ENCODE measurements around the gene PCP4.

The PCP4 gene

DNA sequence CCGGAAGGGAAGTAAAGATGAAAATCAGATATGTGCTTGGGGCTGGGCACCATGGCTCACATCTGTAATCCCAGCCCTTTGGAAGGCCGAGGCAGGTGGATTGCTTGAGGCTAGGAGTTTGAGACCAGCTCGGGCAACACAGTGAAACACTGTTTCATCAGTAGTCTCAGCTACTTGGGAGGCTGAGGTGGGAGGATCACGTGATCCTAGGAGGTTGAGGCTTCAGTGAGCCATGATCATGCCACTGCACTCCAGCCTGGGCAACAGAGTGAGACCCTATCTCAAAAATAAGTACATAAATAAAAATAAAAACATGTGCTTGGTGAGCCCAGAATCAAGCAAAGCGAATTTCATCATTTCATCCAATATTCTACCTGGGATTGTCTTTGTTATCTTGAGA, 23.3 kb upstream of the PCP4 start:
- Histone ChIP-seq H3K9ac (ENCODE audit: low read depth, low read length) (no peak overlapping the region), H3K9me3 (ENCODE audit: insufficient read depth, low read length, severe bottlenecking) (no peaks in the 10 kb centered on the region), H3K79me2 (ENCODE audit: insufficient read depth, low read length) (no peaks in the 10 kb centered on the region), H2AFZ (ENCODE audit: low read depth, low read length) (no peak overlapping the region), H3K27me3 (ENCODE audit: insufficient read depth, low read length, poor library complexity) (peaks cover 4% of the 10 kb centered on the region), H4K20me1 (ENCODE audit: insufficient read depth, low read length) (no peaks in the 10 kb centered on the region), H3K27ac (ENCODE audit: low read length) (no peak overlapping the region), H3K36me3 (ENCODE audit: insufficient read depth, low read length) (no peaks in the 10 kb centered on the region), H3K4me3 (ENCODE audit: low read depth in 1 of 2, low read length in 2 of 2) (no peak overlapping the region), H3K4me2 (ENCODE audit: insufficient read depth, low read length) (no peak overlapping the region), H3K4me1 (ENCODE audit: insufficient read depth, low read length) (no peaks in the 10 kb centered on the region)
- DNase-seq (no peak), ATAC-seq (ENCODE audit: insufficient read depth, low read depth) (no peak)
- TF ChIP-seq EZH2 (IDR thresholded peaks at IDR 0.05; ENCODE audit: borderline replicate concordance, low read depth, low read length, severe bottlenecking): no peak
- TF ChIP-seq, protein P1, sequence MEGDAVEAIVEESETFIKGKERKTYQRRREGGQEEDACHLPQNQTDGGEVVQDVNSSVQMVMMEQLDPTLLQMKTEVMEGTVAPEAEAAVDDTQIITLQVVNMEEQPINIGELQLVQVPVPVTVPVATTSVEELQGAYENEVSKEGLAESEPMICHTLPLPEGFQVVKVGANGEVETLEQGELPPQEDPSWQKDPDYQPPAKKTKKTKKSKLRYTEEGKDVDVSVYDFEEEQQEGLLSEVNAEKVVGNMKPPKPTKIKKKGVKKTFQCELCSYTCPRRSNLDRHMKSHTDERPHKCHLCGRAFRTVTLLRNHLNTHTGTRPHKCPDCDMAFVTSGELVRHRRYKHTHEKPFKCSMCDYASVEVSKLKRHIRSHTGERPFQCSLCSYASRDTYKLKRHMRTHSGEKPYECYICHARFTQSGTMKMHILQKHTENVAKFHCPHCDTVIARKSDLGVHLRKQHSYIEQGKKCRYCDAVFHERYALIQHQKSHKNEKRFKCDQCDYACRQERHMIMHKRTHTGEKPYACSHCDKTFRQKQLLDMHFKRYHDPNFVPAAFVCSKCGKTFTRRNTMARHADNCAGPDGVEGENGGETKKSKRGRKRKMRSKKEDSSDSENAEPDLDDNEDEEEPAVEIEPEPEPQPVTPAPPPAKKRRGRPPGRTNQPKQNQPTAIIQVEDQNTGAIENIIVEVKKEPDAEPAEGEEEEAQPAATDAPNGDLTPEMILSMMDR (IDR thresholded peaks at IDR 0.05; ENCODE audit: borderline replicate concordance, extremely low read depth, low read length, poor library complexity, severe bottlenecking): no peak

DNA sequence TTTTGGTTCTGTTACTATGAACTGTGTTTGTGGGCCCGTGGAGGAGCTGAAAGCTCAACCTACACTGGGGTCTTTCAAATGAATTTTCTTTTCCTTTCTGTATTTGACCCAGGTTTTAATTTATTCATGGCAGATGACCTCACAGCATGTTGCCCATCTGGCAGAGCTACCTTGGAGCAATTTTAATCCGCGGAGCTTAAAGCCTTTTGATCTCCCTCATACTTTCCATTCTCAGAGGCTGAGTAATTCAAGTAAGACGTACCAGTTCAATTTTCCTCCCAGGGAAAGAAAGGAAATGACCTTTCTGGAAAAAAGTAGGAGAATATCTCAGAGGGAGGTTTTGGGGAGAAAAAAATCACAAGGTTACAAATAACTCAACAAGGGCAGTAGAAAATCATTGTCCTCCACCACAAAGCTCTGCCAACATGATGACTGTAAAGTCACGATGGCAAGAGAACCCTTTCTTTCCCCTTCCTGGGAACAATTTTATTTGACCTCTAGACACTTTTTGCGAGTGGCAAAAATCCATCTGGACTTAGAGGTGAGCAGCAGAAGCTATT, 21.6 kb upstream of the PCP4 start:
- ATAC-seq (ENCODE audit: insufficient read depth, low read depth): no peak
- no peak for DNase-seq

DNA sequence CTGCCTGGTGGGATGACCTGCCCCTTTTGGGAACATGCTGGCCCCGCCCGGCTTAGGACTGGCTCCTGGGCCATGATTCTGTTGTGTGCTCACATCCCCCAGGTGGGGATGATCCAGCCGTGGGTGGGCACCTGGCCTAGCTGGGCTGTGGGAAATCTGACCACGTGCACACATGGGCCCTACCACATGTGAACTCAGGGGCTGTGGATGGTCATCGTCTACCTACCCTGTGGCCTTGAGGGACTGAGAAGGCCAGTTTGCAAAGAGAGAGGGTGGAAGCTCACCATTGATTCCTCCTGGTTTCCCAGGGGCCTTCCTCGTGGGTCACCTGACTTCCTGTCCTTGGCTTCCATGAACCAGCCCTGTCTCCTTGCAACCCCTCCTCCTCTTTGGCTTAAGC, 19.4 kb upstream of the PCP4 start:
- Histone ChIP-seq H3K79me2 (ENCODE audit: insufficient read depth, low read length) (no peaks in the 10 kb centered on the region), H3K27me3 (ENCODE audit: insufficient read depth, low read length, poor library complexity) (no peaks in the 10 kb centered on the region), H3K4me3 (ENCODE audit: low read depth in 1 of 2, low read length in 2 of 2) (no peak overlapping the region), H3K36me3 (ENCODE audit: insufficient read depth, low read length) (no peaks in the 10 kb centered on the region), H3K27ac (ENCODE audit: low read length) (no peak overlapping the region), H3K4me2 (ENCODE audit: insufficient read depth, low read length) (no peak overlapping the region), H3K4me1 (ENCODE audit: insufficient read depth, low read length) (no peaks in the 10 kb centered on the region), H4K20me1 (ENCODE audit: insufficient read depth, low read length) (no peaks in the 10 kb centered on the region), H3K9ac (ENCODE audit: low read depth, low read length) (no peak overlapping the region), H3K9me3 (ENCODE audit: insufficient read depth, low read length, severe bottlenecking) (no peaks in the 10 kb centered on the region), H2AFZ (ENCODE audit: low read depth, low read length) (no peak overlapping the region)
- TF ChIP-seq EZH2 (IDR thresholded peaks at IDR 0.05; ENCODE audit: borderline replicate concordance, low read depth, low read length, severe bottlenecking): no peak
- TF ChIP-seq, protein P1 (IDR thresholded peaks at IDR 0.05; ENCODE audit: borderline replicate concordance, extremely low read depth, low read length, poor library complexity, severe bottlenecking): no peak
- ATAC-seq (ENCODE audit: insufficient read depth, low read depth) (no peak), DNase-seq (no peak)

More for the DNA sequence above, 21.6 kb upstream of the PCP4 start:
- H3K4me2 ChIP-seq (ENCODE audit: insufficient read depth, low read length): no peak overlapping the region
- H3K36me3 ChIP-seq (ENCODE audit: insufficient read depth, low read length): no peaks in the 10 kb centered on the region
- H3K9me3 ChIP-seq (ENCODE audit: insufficient read depth, low read length, severe bottlenecking): no peaks in the 10 kb centered on the region
- no peak for TF ChIP-seq EZH2 (IDR thresholded peaks at IDR 0.05; ENCODE audit: borderline replicate concordance, low read depth, low read length, severe bottlenecking)
- TF ChIP-seq, protein P1 (IDR thresholded peaks at IDR 0.05; ENCODE audit: borderline replicate concordance, extremely low read depth, low read length, poor library complexity, severe bottlenecking): no peak
- no peaks in the 10 kb centered on the region for H3K4me1 ChIP-seq (ENCODE audit: insufficient read depth, low read length)
- H3K27me3 ChIP-seq (ENCODE audit: insufficient read depth, low read length, poor library complexity): no peaks in the 10 kb centered on the region
- no peak overlapping the region for H3K27ac ChIP-seq (ENCODE audit: low read length)
- no peaks in the 10 kb centered on the region for H3K79me2 ChIP-seq (ENCODE audit: insufficient read depth, low read length)
- H3K9ac ChIP-seq (ENCODE audit: low read depth, low read length): no peak overlapping the region
- H3K4me3 ChIP-seq (ENCODE audit: low read depth in 1 of 2, low read length in 2 of 2): no peak overlapping the region
- H4K20me1 ChIP-seq (ENCODE audit: insufficient read depth, low read length): no peaks in the 10 kb centered on the region
- no peak overlapping the region for H2AFZ ChIP-seq (ENCODE audit: low read depth, low read length)

Data from DND-41 (cell line).